IMR-90 (cell line): ENCODE results near the gene EMID1. TPM values are rescaled to one million over a fixed set of nuclear protein-coding genes. Genes with fewer than 3 reads are reported as not detected.

Source experiments
- CEBPB ChIP-seq: IDR thresholded peaks from 2 replicates; pipeline ENCODE4 v1.6.1; 2012; ENCODE audit warnings: low read depth, low read length, improper control_type of control experiment
- CHD1 ChIP-seq: IDR thresholded peaks from 2 replicates; pipeline ENCODE4 v1.6.1; 2012; ENCODE audit warnings: low read depth, low read length, improper control_type of control experiment
- ELK1 ChIP-seq: fragments of 150-350 bp; IDR thresholded peaks from 2 replicates; pipeline ENCODE4 v1.6.1; 2016; ENCODE audit warnings: low read depth, mild to moderate bottlenecking, low read length, moderate library complexity, borderline replicate concordance
- MXI1 ChIP-seq: IDR thresholded peaks from 2 replicates; pipeline ENCODE4 v1.6.1; 2012; ENCODE audit warnings: low read depth, mild to moderate bottlenecking, low read length, moderate library complexity, borderline replicate concordance
- SMC3 ChIP-seq: fragments of 150-350 bp; IDR thresholded peaks from 2 replicates; pipeline ENCODE4 v1.6.1; 2016; ENCODE audit warnings: low read depth, mild to moderate bottlenecking, antibody characterized with exemption, low read length, moderate library complexity
- polyA plus RNA-seq, 3 experiments: library from polyadenylated mRNA; depleted of rRNA; stranded (reverse); fragments of >200 nt; gene quantifications; 2 replicates each; pipeline ENCODE4 v1.2.3, GENCODE V29; 2012; ENCODE audit warnings: low replicate concordance in 1 of 3
- total RNA-seq: library from RNA; depleted of rRNA; stranded (reverse); fragments of >200 nt; gene quantifications from 2 replicates; pipeline ENCODE4 v1.2.3, GENCODE V29; 2012

EMID1 gene
- total and polyA plus RNA-seq, 2 of the 4 experiments (the other 2 are of a cell fraction), result 0.54 to 1.3 TPM

GRCh38 chr22:29217827-29218757 lies 12.4 kb downstream of the EMID1 start (continued):
- TF ChIP-seq ELK1 (no peak), CEBPB (no peak), MXI1 (no peak), SMC3 (no peak), CHD1 (no peak)
